Fibroblast of the conjunctiva (primary cell): Measurements from ENCODE around the gene HEXIM2.

ENCODE experiments used
- DNase-seq: peaks from one replicate; pipeline ENCODE4 v3.0.0-alpha.2; 2010; ENCODE audit warnings: low read depth

Gene HEXIM2

GRCh38 chr17:45127548-45128300 lies 34.0 kb upstream of the HEXIM2 start:
- no peak for DNase-seq

GRCh38 chr17:45128331-45128730 lies 33.3 kb upstream of the HEXIM2 start:
- no peak for DNase-seq

GRCh38 chr17:45128989-45129388 lies 32.7 kb upstream of the HEXIM2 start:
- no peak for DNase-seq

GRCh38 chr17:45129426-45129939 lies 32.2 kb upstream of the HEXIM2 start:
- no peak for DNase-seq

GRCh38 chr17:45129940-45130680 lies 31.6 kb upstream of the HEXIM2 start:
- no peak for DNase-seq

GRCh38 chr17:45130681-45131615 lies 30.7 kb upstream of the HEXIM2 start:
- DNase-seq = no peak

- DNase-seq = no peak
Measured at GRCh38 chr17:45131616-45132319, 29.9 kb upstream of the HEXIM2 start.

- no peak for DNase-seq
Measured at GRCh38 chr17:45132320-45132571, 29.4 kb upstream of the HEXIM2 start, which contains the start of gene PLCD3. PLCD3 (minus strand) TSS chr17:45132515; CDS start chr17:45132410, 105 bp downstream.

GRCh38 chr17:45132572-45133463 lies 28.9 kb upstream of the HEXIM2 start:
- peak; percentile 56 for DNase-seq

- DNase-seq = peak; percentile 96
Measured at GRCh38 chr17:45135192-45135977, 26.3 kb upstream of the HEXIM2 start, which contains the start of gene ACBD4. ACBD4 (plus strand) TSS chr17:45135687; CDS start chr17:45136145, 458 bp downstream.

- no peak for DNase-seq
Measured at GRCh38 chr17:45135978-45136791, 25.5 kb upstream of the HEXIM2 start.

- DNase-seq = no peak
Measured at GRCh38 chr17:45136846-45137560, 24.7 kb upstream of the HEXIM2 start.

GRCh38 chr17:45137561-45138305 lies 23.9 kb upstream of the HEXIM2 start:
- no peak for DNase-seq

- no peak for DNase-seq
Measured at GRCh38 chr17:45138911-45139532, 22.7 kb upstream of the HEXIM2 start.

GRCh38 chr17:45139533-45139920 lies 22.1 kb upstream of the HEXIM2 start:
- DNase-seq = no peak

- DNase-seq = no peak
Measured at GRCh38 chr17:45143094-45143670, 18.5 kb upstream of the HEXIM2 start.

- peak; percentile 85 for DNase-seq
Measured at GRCh38 chr17:45143767-45144198, 17.9 kb upstream of the HEXIM2 start.
